ENCODE results near the gene ZMYND12. TPM values are rescaled to one million over a fixed set of nuclear protein-coding genes. Genes with fewer than 3 reads are reported as not detected.
"Not testable (repeated sequence)": the region's sequence is repeated elsewhere in the genome, so short reads cannot be mapped to it uniquely, and the experiment has no call there.

Gene ZMYND12
- total and polyA plus RNA-seq, 7 experiments from 2014 or later: 0.14 to 1.6 (median 1.1) TPM

- Histone ChIP-seq H3K36me3 (ENCODE audit: control insufficient read depth in 2 of 3, insufficient read depth in 3 of 3, low read length in 3 of 3) (no peaks in the 10 kb centered on the region), H3K9me3 (ENCODE audit: control insufficient read depth in 2 of 3, low read length in 3 of 3) (no peaks in the 10 kb centered on the region), H3K27ac (ENCODE audit: low read depth, low read length) (no peak overlapping the region), H3K4me1 (ENCODE audit: control insufficient read depth in 2 of 2, insufficient read depth in 2 of 2, low read length in 2 of 2) (no peaks in the 10 kb centered on the region), H3K4me3 (ENCODE audit: low read length) (no peak overlapping the region), H3K27me3 (ENCODE audit: control insufficient read depth in 2 of 2, insufficient read depth in 2 of 2, low read length in 2 of 2) (no peaks in the 10 kb centered on the region)
- H3K27ac Mint-ChIP-seq: no peak overlapping the region
- ATAC-seq (no peak), DNase-seq (no peak)
- peaks cover 0 to 18% (median 13%) of the 10 kb centered on the region in 5 donors for H3K36me3 Mint-ChIP-seq
- ChIA-PET POLR2A (no interaction called here), CTCF (no interaction called here)
- intact Hi-C loops (cut with micrococcal nuclease): no loop called here
- no peaks in the 10 kb centered on the region for H3K9me3 Mint-ChIP-seq
- no peak overlapping the region for H3K4me3 Mint-ChIP-seq
- peaks cover 0 to 2% (median 0%) of the 10 kb centered on the region in 7 donors for H3K4me1 Mint-ChIP-seq
- no peaks in the 10 kb centered on the region for H3K27me3 Mint-ChIP-seq
Measured at GRCh38 chr1:42480921-42481320, 25.1 kb upstream of the ZMYND12 start.

- no peak overlapping the region for H3K4me3 Mint-ChIP-seq
- no peaks in the 10 kb centered on the region for H3K27me3 Mint-ChIP-seq
- Histone ChIP-seq H3K27me3 (ENCODE audit: control insufficient read depth in 2 of 2, insufficient read depth in 2 of 2, low read length in 2 of 2) (no peaks in the 10 kb centered on the region), H3K36me3 (ENCODE audit: control insufficient read depth in 2 of 3, insufficient read depth in 3 of 3, low read length in 3 of 3) (no peaks in the 10 kb centered on the region), H3K27ac (ENCODE audit: low read depth, low read length) (no peak overlapping the region), H3K4me1 (ENCODE audit: control insufficient read depth in 2 of 2, insufficient read depth in 2 of 2, low read length in 2 of 2) (no peaks in the 10 kb centered on the region), H3K4me3 (ENCODE audit: low read length) (no peak overlapping the region), H3K9me3 (ENCODE audit: control insufficient read depth in 2 of 3, low read length in 3 of 3) (no peaks in the 10 kb centered on the region)
- no peaks in the 10 kb centered on the region for H3K9me3 Mint-ChIP-seq
- POLR2A ChIA-PET: no interaction called here
- peaks cover 0 to 18% (median 13%) of the 10 kb centered on the region in 5 donors for H3K36me3 Mint-ChIP-seq
- no peak for ATAC-seq
- intact Hi-C loops (cut with micrococcal nuclease): no loop called here
- no peak overlapping the region for H3K27ac Mint-ChIP-seq
- no peak for DNase-seq
- CTCF ChIA-PET: no interaction called here
- peaks cover 0 to 2% (median 0%) of the 10 kb centered on the region in 7 donors for H3K4me1 Mint-ChIP-seq
Measured at GRCh38 chr1:42479621-42480020, 23.8 kb upstream of the ZMYND12 start.

DNA sequence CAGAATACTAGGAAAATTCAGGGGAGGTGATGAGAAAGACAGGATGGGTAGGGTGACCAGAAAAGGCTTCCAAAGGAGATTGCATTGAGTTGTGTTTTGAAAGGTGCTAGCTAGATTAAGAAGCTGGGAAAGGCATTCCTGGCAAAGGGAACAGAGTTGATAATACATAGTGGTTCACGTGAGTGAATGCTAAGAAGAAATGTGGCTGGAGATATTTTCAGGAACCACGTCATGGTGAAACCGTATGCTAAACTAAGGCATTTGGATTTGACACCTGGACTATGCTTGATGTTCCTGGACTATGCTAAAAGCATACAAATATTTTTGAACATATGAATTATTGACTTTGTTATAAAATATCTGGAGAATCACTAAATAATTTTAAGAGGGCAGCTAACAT is 22.0 kb upstream of the ZMYND12 start:
- Mint-ChIP-seq H3K4me3 (no peak overlapping the region), H3K27ac (no peak overlapping the region), H3K9me3 (no peaks in the 10 kb centered on the region), H3K27me3 (no peaks in the 10 kb centered on the region), H3K4me1 (peaks cover 0 to 2% (median 0%) of the 10 kb centered on the region in 7 donors), H3K36me3 (peaks cover 0 to 15% (median 8%) of the 10 kb centered on the region in 5 donors)
- H3K4me3 ChIP-seq (ENCODE audit: low read length): no peak overlapping the region
- ATAC-seq (no peak), DNase-seq (no peak)
- intact Hi-C loops (cut with micrococcal nuclease): no loop called here
- ChIA-PET POLR2A (no interaction called here), CTCF (interaction anchor here (0.5 kb wide), 1 partner anchor 223 kb away, joined by 3 read pairs; no protein-coding TSS in a partner anchor)
- H3K27ac ChIP-seq (ENCODE audit: low read depth, low read length): no peak overlapping the region
- no peaks in the 10 kb centered on the region for H3K27me3 ChIP-seq (ENCODE audit: control insufficient read depth in 2 of 2, insufficient read depth in 2 of 2, low read length in 2 of 2)
- H3K4me1 ChIP-seq (ENCODE audit: control insufficient read depth in 2 of 2, insufficient read depth in 2 of 2, low read length in 2 of 2): no peaks in the 10 kb centered on the region
- H3K36me3 ChIP-seq (ENCODE audit: control insufficient read depth in 2 of 3, insufficient read depth in 3 of 3, low read length in 3 of 3): no peaks in the 10 kb centered on the region
- no peaks in the 10 kb centered on the region for H3K9me3 ChIP-seq (ENCODE audit: control insufficient read depth in 2 of 3, low read length in 3 of 3)

DNA sequence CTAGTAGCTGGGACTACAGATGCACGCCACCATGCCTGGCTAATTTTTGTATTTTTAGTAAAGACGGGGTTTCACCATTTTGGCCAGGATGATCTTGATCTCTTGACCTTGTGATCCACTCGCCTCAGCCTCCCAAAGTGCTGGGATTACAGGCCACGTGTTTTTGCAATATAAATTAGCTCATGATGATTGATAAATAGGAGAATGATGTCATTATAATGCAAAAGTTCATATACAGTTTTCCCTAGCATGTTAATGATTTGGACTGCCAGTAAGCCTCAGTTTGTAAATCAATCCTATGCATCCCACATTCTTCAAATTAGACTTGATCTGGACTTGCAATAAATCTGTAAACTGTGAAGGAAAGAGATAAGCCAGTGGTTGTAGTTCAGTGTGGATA is 21.5 kb upstream of the ZMYND12 start:
- H3K4me3 Mint-ChIP-seq; H3K36me3 ChIP-seq (ENCODE audit: control insufficient read depth in 2 of 3, insufficient read depth in 3 of 3, low read length in 3 of 3); intact Hi-C loops (cut with micrococcal nuclease); H3K27ac Mint-ChIP-seq; H3K27ac ChIP-seq (ENCODE audit: low read depth, low read length); H3K9me3 Mint-ChIP-seq; H3K27me3 ChIP-seq (ENCODE audit: control insufficient read depth in 2 of 2, insufficient read depth in 2 of 2, low read length in 2 of 2); ATAC-seq; DNase-seq; POLR2A ChIA-PET; H3K9me3 ChIP-seq (ENCODE audit: control insufficient read depth in 2 of 3, low read length in 3 of 3); H3K4me1 Mint-ChIP-seq; H3K4me3 ChIP-seq (ENCODE audit: low read length); H3K4me1 ChIP-seq (ENCODE audit: control insufficient read depth in 2 of 2, insufficient read depth in 2 of 2, low read length in 2 of 2); H3K27me3 Mint-ChIP-seq: not testable (repeated sequence)
- H3K36me3 Mint-ChIP-seq: peaks cover 0 to 11% (median 4%) of the 10 kb centered on the region in 5 donors
- CTCF ChIA-PET: interaction anchor here (0.5 to 0.6 kb wide), 2 partner anchors 38 to 224 kb away, joined by 3 read pairs; no protein-coding TSS in a partner anchor

- peaks cover 0 to 2% (median 0%) of the 10 kb centered on the region in 7 donors for H3K4me1 Mint-ChIP-seq
- CTCF ChIA-PET: no interaction called here
- H3K4me3 ChIP-seq (ENCODE audit: low read length): no peak overlapping the region
- no peaks in the 10 kb centered on the region for H3K9me3 Mint-ChIP-seq
- DNase-seq: no peak
- no peak overlapping the region for H3K27ac Mint-ChIP-seq
- POLR2A ChIA-PET: no interaction called here
- no peak overlapping the region for H3K4me3 Mint-ChIP-seq
- no peak for ATAC-seq
- intact Hi-C loops (cut with micrococcal nuclease): no loop called here
- H3K27me3 ChIP-seq (ENCODE audit: control insufficient read depth in 2 of 2, insufficient read depth in 2 of 2, low read length in 2 of 2): no peaks in the 10 kb centered on the region
- no peaks in the 10 kb centered on the region for H3K27me3 Mint-ChIP-seq
- no peaks in the 10 kb centered on the region for H3K36me3 ChIP-seq (ENCODE audit: control insufficient read depth in 2 of 3, insufficient read depth in 3 of 3, low read length in 3 of 3)
- peaks cover 0 to 10% (median 3%) of the 10 kb centered on the region in 5 donors for H3K36me3 Mint-ChIP-seq
- no peaks in the 10 kb centered on the region for H3K9me3 ChIP-seq (ENCODE audit: control insufficient read depth in 2 of 3, low read length in 3 of 3)
- no peaks in the 10 kb centered on the region for H3K4me1 ChIP-seq (ENCODE audit: control insufficient read depth in 2 of 2, insufficient read depth in 2 of 2, low read length in 2 of 2)
- H3K27ac ChIP-seq (ENCODE audit: low read depth, low read length): no peak overlapping the region
Measured at GRCh38 chr1:42476605-42477004, 20.8 kb upstream of the ZMYND12 start.

DNA sequence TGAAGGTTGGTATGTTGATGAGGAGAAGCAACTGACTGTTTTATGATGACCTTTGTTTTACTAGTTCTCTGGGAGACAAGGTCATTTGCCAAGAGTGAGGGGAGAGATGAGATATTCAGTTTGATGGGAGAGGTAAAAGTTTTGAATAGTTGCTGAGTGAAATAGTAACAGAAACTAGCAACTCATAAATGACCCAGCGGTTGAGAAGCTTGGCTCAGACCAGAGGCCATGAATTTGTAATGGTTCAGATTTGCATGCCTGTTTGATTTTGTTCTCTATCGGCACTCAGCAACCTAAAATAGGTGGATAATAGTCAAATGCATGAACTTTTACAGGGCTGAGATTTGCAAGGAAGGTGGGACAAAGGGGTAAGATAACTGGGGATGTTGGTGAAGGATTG is 13.9 kb upstream of the ZMYND12 start:
- Mint-ChIP-seq H3K4me1 (peaks cover 0 to 2% (median 0%) of the 10 kb centered on the region in 7 donors), H3K27ac (no peak overlapping the region), H3K9me3 (no peaks in the 10 kb centered on the region), H3K27me3 (peaks cover 0 to 21% (median 0%) of the 10 kb centered on the region in 5 donors), H3K4me3 (no peak overlapping the region), H3K36me3 (peaks cover 0 to 31% (median 12%) of the 10 kb centered on the region in 5 donors)
- Histone ChIP-seq H3K4me1 (ENCODE audit: control insufficient read depth in 2 of 2, insufficient read depth in 2 of 2, low read length in 2 of 2) (no peaks in the 10 kb centered on the region), H3K4me3 (ENCODE audit: low read length) (no peak overlapping the region), H3K27ac (ENCODE audit: low read depth, low read length) (no peak overlapping the region), H3K27me3 (ENCODE audit: control insufficient read depth in 2 of 2, insufficient read depth in 2 of 2, low read length in 2 of 2) (no peaks in the 10 kb centered on the region), H3K9me3 (ENCODE audit: control insufficient read depth in 2 of 3, low read length in 3 of 3) (no peaks in the 10 kb centered on the region), H3K36me3 (ENCODE audit: control insufficient read depth in 2 of 3, insufficient read depth in 3 of 3, low read length in 3 of 3) (no peaks in the 10 kb centered on the region)
- DNase-seq: no peak
- ChIA-PET CTCF (interaction anchor here (0.7 kb wide), 1 partner anchor 295 kb away, joined by 6 read pairs; no protein-coding TSS in a partner anchor), POLR2A (no interaction called here)
- intact Hi-C loops (cut with micrococcal nuclease): no loop called here
- ATAC-seq: no peak

GRCh38 chr1:42466030-42466429 is 10.2 kb upstream of the ZMYND12 start:
- H3K9me3 ChIP-seq (ENCODE audit: control insufficient read depth in 2 of 3, low read length in 3 of 3): no peaks in the 10 kb centered on the region
- H3K36me3 ChIP-seq (ENCODE audit: control insufficient read depth in 2 of 3, insufficient read depth in 3 of 3, low read length in 3 of 3): peaks cover 0 to under 1% (median 0%) of the 10 kb centered on the region in 3 experiments
- no peaks in the 10 kb centered on the region for H3K27me3 ChIP-seq (ENCODE audit: control insufficient read depth in 2 of 2, insufficient read depth in 2 of 2, low read length in 2 of 2)
- Mint-ChIP-seq H3K27ac (no peak overlapping the region), H3K4me3 (no peak overlapping the region), H3K27me3 (peaks cover 0 to 34% (median 0%) of the 10 kb centered on the region in 5 donors), H3K9me3 (no peaks in the 10 kb centered on the region), H3K36me3 (peaks cover 0 to 25% (median 13%) of the 10 kb centered on the region in 5 donors), H3K4me1 (peaks cover 10 to 32% (median 24%) of the 10 kb centered on the region in 7 donors)
- intact Hi-C loops (cut with micrococcal nuclease): no loop called here
- CTCF ChIA-PET: no interaction called here
- H3K27ac ChIP-seq (ENCODE audit: low read depth, low read length): no peak overlapping the region
- H3K4me3 ChIP-seq (ENCODE audit: low read length): no peak overlapping the region
- H3K4me1 ChIP-seq (ENCODE audit: control insufficient read depth in 2 of 2, insufficient read depth in 2 of 2, low read length in 2 of 2): peaks cover 5 to 13% of the 10 kb centered on the region in 2 donors
- POLR2A ChIA-PET: no interaction called here
- DNase-seq: no peak
- ATAC-seq: no peak
